HFF-Myc (cell line): ENCODE measurements around the gene UFD1.
A peak's percentile ranks its signal among the peaks of the same experiment; 100 is the strongest.
"Not testable (repeated sequence)": the region's sequence is repeated elsewhere in the genome, so short reads cannot be mapped to it uniquely, and the experiment has no call there.

ENCODE experiments used
- DNase-seq: peaks from one replicate; pipeline ENCODE4 v3.0.0-alpha.2; 2011; ENCODE audit warnings: low read depth; ENCODE audit errors: extremely low read depth
- H3K4me3 ChIP-seq: replicated peaks from 2 replicates; pipeline ENCODE4 v1.5.1; 2011; ENCODE audit warnings: low read depth, mild to moderate bottlenecking, control low read depth, low read length
- CTCF ChIP-seq: IDR thresholded peaks from 2 replicates; pipeline ENCODE4 v1.5.1; 2012; ENCODE audit warnings: mild to moderate bottlenecking, low read depth, low read length, control low read depth; ENCODE audit errors: missing control alignments

UFD1 gene

GRCh38 chr22:19448076-19448607, 30.9 kb downstream of the UFD1 start:
- H3K4me3 ChIP-seq, result peak overlapping the region; percentile 72
- DNase-seq, result no peak
- TF ChIP-seq CTCF, result no peak

DNA sequence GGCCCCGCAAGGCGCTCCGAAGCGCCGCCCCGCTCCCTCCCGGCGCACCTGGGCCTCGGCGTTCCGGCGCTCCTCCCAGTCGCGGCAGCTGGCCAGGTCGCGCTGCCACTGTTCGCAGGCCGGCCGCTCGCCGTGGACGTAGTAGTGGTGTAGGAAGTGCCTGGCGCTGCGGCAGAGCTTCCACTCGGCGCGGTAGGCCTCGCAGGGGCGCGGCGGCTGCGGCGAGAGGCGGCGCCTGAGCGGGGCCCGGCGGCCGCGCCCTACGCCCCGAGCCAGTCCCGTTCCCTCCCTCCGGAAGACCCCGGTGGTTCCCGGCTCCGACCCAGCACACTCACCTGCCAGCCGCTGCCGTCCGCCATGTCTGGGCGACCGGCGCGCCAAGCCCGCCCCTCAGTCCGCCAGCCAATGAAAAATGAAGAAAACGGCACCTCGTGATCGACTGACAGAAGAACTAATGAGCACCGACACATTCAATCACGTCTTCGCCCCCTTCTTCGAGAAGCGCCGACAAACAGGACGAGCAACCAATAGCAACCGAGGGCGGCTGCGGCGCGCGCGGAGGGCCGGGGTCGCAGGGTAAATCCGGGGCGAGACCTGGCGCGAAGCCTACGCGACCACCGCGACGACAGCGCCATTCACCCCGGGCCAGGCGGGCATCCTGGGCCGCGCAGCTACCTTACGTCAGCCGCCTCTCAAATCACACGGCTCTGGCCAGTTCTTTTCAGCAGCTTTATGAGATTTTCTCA, 31.5 kb downstream of the UFD1 start, which contains the start of gene C22orf39:
TSS of gene C22orf39 (minus strand) at position 382 of the 746 bp plus-strand sequence. CDS start at position 359, 23 bp downstream.
- peak within 1 kb of the TSS; percentile 72 for H3K4me3 ChIP-seq
- DNase-seq, result peak; percentile 74
- TF ChIP-seq CTCF, result no peak

DNA sequence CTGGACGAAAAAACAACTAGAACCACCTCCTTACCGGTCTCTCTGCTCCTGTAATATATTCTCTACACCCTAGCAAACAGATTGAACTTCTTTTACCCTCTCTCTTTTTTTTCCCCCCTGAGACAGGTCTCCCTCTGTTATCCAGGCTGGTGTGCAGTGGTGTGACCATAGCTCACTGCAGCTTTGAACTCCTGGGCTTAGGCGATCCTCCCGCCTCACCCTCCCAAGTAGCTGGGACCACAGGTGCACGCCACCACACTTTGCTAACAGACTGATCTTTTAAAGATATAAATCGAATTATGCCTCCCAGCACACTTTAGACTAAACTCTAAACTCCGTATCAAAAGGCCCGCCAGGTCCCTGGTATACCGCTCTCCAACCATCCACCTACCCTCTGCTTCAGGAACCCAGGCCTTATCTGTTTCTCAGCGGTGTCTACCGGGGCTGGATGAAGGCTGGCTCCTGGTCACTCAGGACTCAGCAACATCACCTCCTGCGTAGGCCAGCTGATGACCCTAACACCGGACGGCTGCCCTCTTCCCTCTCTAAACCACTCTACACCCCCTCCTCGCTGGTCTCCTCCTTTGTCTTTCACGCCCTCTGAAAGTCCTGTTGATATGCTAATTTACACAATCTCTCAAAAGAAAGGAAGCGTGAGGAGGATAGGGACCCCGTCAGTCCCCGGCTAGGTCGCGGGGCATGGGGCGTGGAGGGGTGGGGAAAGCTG, 32.2 kb downstream of the UFD1 start:
- H3K4me3 ChIP-seq, result peak overlapping the region; percentile 72
- TF ChIP-seq CTCF, result no peak
- DNase-seq, result no peak

GRCh38 chr22:19445279-19445982, 33.6 kb downstream of the UFD1 start:
- not testable (repeated sequence) for DNase-seq, H3K4me3 ChIP-seq

DNA sequence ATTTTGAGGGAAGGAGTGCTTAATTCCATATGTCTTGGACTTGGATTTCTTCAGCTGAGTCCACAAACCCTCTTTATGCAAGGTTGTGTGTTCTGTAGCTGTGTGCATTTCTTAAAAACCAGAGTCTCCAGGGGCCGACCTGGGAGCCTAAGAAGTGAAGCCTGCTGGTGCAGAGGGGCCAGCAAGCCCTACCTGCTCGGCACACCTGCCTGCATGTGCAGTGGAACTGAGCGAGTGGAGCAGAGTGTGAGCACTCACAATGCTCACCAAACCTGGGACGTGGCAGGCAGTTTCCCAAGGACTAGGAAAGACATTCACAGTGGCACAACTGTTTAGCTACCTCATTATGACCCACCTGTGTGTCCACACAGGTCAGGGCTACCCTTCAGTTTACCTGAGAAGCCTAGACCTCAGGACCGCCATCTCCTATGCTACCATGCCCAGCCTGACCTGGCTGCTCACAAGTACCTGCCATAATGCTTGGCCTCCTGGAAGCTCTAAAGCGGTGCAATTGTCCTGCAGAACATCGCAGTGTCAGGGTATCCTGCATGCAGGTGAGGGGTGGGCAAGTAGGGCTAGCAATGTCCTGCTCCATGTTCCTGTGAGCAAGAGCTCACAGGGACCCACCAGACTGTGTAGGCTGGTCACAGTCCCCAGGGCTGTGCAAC, 35.3 kb downstream of the UFD1 start:
- H3K4me3 ChIP-seq, result no peak overlapping the region
- TF ChIP-seq CTCF, result no peak
- DNase-seq, result no peak

GRCh38 chr22:19442166-19442565, 36.8 kb downstream of the UFD1 start:
- DNase-seq, result no peak
- no peak overlapping the region for H3K4me3 ChIP-seq
- TF ChIP-seq CTCF, result no peak
